HCT116 (cell line): ENCODE data around the gene ZBTB21. TPM values are rescaled to one million over a fixed set of nuclear protein-coding genes. Genes with fewer than 3 reads are reported as not detected.

Experiments
- ATAC-seq: fragments of 200-7000 bp; cut with Tn5 transposase; 2 replicates; pipeline ENCODE4 v1.9.1; 2020; ENCODE audit warnings: mild to moderate bottlenecking, moderate library complexity
- BruUV-seq: library from RNA; stranded (reverse); fragments of 400-500 nt; replicated peaks from 2 replicates; lab custom pipeline; 2021; lab: Mats Ljungman, UMichigan
- CTCF ChIA-PET: fragments of 300-600 bp; sonication (Branson Sonifier 250); formaldehyde crosslinking; loops from one replicate; lab custom pipeline; 2021; ENCODE audit warnings: antibody characterized with exemption; lab: Charles Lee
- POLR2A ChIA-PET: fragments of 300-600, 350-600 bp; sonication (Branson Sonifier 250); formaldehyde crosslinking; loops from one replicate; lab custom pipeline; 2021; ENCODE audit warnings: antibody characterized with exemption; lab: Charles Lee
- RAD21 ChIA-PET, 2 experiments: fragments of 300-600 bp; sonication (Branson Sonifier 250); formaldehyde crosslinking; loops; one replicate each; lab custom pipeline; 2023; ENCODE audit warnings: low total read pairs in 2 of 2; ENCODE audit not compliant: uncharacterized antibody in 2 of 2, unreplicated experiment in 2 of 2, low non-redundant PET in 1 of 2; lab: Charles Lee
- DNase-seq: peaks from one replicate; pipeline ENCODE4 v3.0.0-alpha.2; 2010; ENCODE audit warnings: low read depth, low spot score
- H2AFZ ChIP-seq: fragments of 200-600 bp; shearing (Covaris generic), sonication (generic); 2 replicates; pipeline ENCODE4 v1.6.1; 2017; ENCODE audit warnings: low read depth, mixed run types, mixed read lengths, antibody characterized with exemption, low read length; ENCODE audit not compliant: poor library complexity, severe bottlenecking
- H3K27ac ChIP-seq: 2 replicates; pipeline ENCODE4 v1.5.1; 2012; ENCODE audit warnings: low read depth, low read length
- H3K27me3 ChIP-seq: fragments of 200-600 bp; sonication (generic); 2 replicates; pipeline ENCODE4 v1.6.1; 2016; ENCODE audit warnings: mixed run types, low read length, mixed read lengths; ENCODE audit not compliant: insufficient read depth
- H3K36me3 ChIP-seq, 2 experiments: fragments of 200-500 bp in 1 of 2; fragments of 200-600 bp in 1 of 2; sonication (Bioruptor generic) in 1 of 2; sonication (generic) in 1 of 2; 2 replicates each; pipeline versions ENCODE4 v1.5.1 to v1.6.1; 2014 to 2016; ENCODE audit warnings: low read length in 2 of 2, inconsistent platforms in 1 of 2, mixed read lengths in 1 of 2, mixed run types in 1 of 2; ENCODE audit not compliant: insufficient read depth in 2 of 2, control insufficient read depth in 1 of 2
- H3K4me1 ChIP-seq, 2 experiments: fragments of 200-600 bp in 1 of 2; sonication (generic) in 1 of 2; 2 replicates each; pipeline versions ENCODE4 v1.5.1 to v1.6.1; 2012 to 2017; ENCODE audit warnings: low read length in 2 of 2, inconsistent platforms in 1 of 2, mild to moderate bottlenecking in 1 of 2, mixed read lengths in 1 of 2, mixed run types in 1 of 2, moderate library complexity in 1 of 2; ENCODE audit not compliant: insufficient read depth in 2 of 2, control insufficient read depth in 1 of 2
- H3K4me2 ChIP-seq: fragments of 200-600 bp; sonication (generic); 2 replicates; pipeline ENCODE4 v1.6.1; 2017; ENCODE audit warnings: mixed run types, low read length, mixed read lengths
- H3K4me3 ChIP-seq, 2 experiments: fragments of 200-600 bp in 1 of 2; sonication (generic) in 1 of 2; replicated peaks in 1 of 2; 2 replicates each; pipeline ENCODE4 v1.5.1; 2011 to 2016; ENCODE audit warnings: low read length in 2 of 2, control low read depth in 1 of 2, low read depth in 1 of 2, mild to moderate bottlenecking in 1 of 2, mixed read lengths in 1 of 2, mixed run types in 1 of 2
- H3K79me2 ChIP-seq: fragments of 200-600 bp; sonication (generic); 2 replicates; pipeline ENCODE4 v1.6.1; 2017; ENCODE audit warnings: mild to moderate bottlenecking, mixed run types, low read length, moderate library complexity, mixed read lengths; ENCODE audit not compliant: insufficient read depth
- H3K9ac ChIP-seq: fragments of 200-600 bp; sonication (generic); 2 replicates; pipeline ENCODE4 v1.6.1; 2016; ENCODE audit warnings: low read length, mixed read lengths
- H3K9me2 ChIP-seq: fragments of 200-600 bp; sonication (generic), shearing (Covaris generic); 2 replicates; pipeline ENCODE4 v1.6.1; 2017; ENCODE audit warnings: mixed run types, mild to moderate bottlenecking, moderate library complexity; ENCODE audit not compliant: insufficient read depth
- H3K9me3 ChIP-seq, 2 experiments: fragments of 200-500 bp in 1 of 2; fragments of 200-600 bp in 1 of 2; sonication (Bioruptor generic) in 1 of 2; sonication (generic) in 1 of 2; 2 replicates each; pipeline ENCODE4 v1.6.1; 2014 to 2017; ENCODE audit warnings: low read length in 2 of 2, mixed read lengths in 2 of 2, inconsistent platforms in 1 of 2, low read depth in 1 of 2, mild to moderate bottlenecking in 1 of 2, mixed run types in 1 of 2, moderate library complexity in 1 of 2; ENCODE audit not compliant: control insufficient read depth in 1 of 2, insufficient read depth in 1 of 2
- H4K20me1 ChIP-seq: fragments of 200-600 bp; sonication (generic), shearing (Covaris generic); 2 replicates; pipeline ENCODE4 v1.6.1; 2017; ENCODE audit warnings: mixed run types, mild to moderate bottlenecking, moderate library complexity; ENCODE audit not compliant: insufficient read depth
- CEBPB ChIP-seq: IDR thresholded peaks from 2 replicates; pipeline ENCODE4 v1.6.1; 2012; ENCODE audit warnings: low read depth
- EGR1 ChIP-seq: IDR thresholded peaks from 2 replicates; pipeline ENCODE4 v1.6.1; 2012; ENCODE audit warnings: low read depth
- ELF1 ChIP-seq: IDR thresholded peaks from 2 replicates; pipeline ENCODE4 v1.6.1; 2012; ENCODE audit warnings: low read depth, borderline replicate concordance
- EZH2phosphoT487 ChIP-seq: fragments of 200-600 bp; IDR thresholded peaks from 2 replicates; pipeline ENCODE4 v1.6.1; 2018; ENCODE audit warnings: antibody characterized with exemption, borderline replicate concordance
- FOSL1 ChIP-seq: IDR thresholded peaks from 2 replicates; pipeline ENCODE4 v1.6.1; 2012; ENCODE audit warnings: low read depth
- JUND ChIP-seq: IDR thresholded peaks from 2 replicates; pipeline ENCODE4 v1.6.1; 2012
- POLR2AphosphoS5 ChIP-seq: IDR thresholded peaks from 2 replicates; pipeline ENCODE4 v1.6.1; 2011; ENCODE audit warnings: mild to moderate bottlenecking, low read depth, low read length, moderate library complexity
- RAD21 ChIP-seq: IDR thresholded peaks from 2 replicates; pipeline ENCODE4 v1.6.1; 2012; ENCODE audit warnings: low read depth, mild to moderate bottlenecking
- SIN3A ChIP-seq: IDR thresholded peaks from 2 replicates; pipeline ENCODE4 v1.6.1; 2012; ENCODE audit warnings: low read depth
- SP1 ChIP-seq: IDR thresholded peaks from 2 replicates; pipeline ENCODE4 v1.6.1; 2012; ENCODE audit warnings: low read depth
- SRF ChIP-seq: IDR thresholded peaks from 2 replicates; pipeline ENCODE4 v1.6.1; 2012; ENCODE audit warnings: low read depth
- TCF7L2 ChIP-seq: IDR thresholded peaks from 2 replicates; pipeline ENCODE4 v1.7.0; 2011; ENCODE audit warnings: borderline replicate concordance, inconsistent platforms; ENCODE audit not compliant: insufficient read depth, insufficient read length; ENCODE audit errors: extremely low read depth
- YY1 ChIP-seq: IDR thresholded peaks from 2 replicates; pipeline ENCODE4 v1.6.1; 2011; ENCODE audit warnings: low read length, low read depth, moderate library complexity, mild to moderate bottlenecking; ENCODE audit not compliant: insufficient replicate concordance; ENCODE audit errors: extremely low read depth
- intact Hi-C: fragments of 100-400 bp; cut with micrococcal nuclease; formaldehyde crosslinking; loops from 2 replicates; pipeline ENCODE4 v1.10.0; 2022
- total RNA-seq: library from RNA; stranded (reverse); gene quantifications from one replicate; pipeline ENCODE4 v1.2.1, GENCODE V29; 2021; ENCODE audit not compliant: unreplicated experiment
- TF ChIP-seq, protein P1 (sequence below), 3 experiments: fragments of 200-600 bp in 1 of 3; sonication (generic) in 1 of 3; IDR thresholded peaks in 2 of 3; conservative IDR thresholded peaks in 1 of 3; 2 replicates each; pipeline ENCODE4 v1.5.1; 2012 to 2017; ENCODE audit warnings: low read depth in 2 of 3, low read length in 2 of 3, antibody characterized with exemption in 1 of 3, borderline replicate concordance in 1 of 3, control low read depth in 1 of 3, mild to moderate bottlenecking in 1 of 3, mixed read lengths in 1 of 3, mixed run types in 1 of 3, moderate library complexity in 1 of 3; ENCODE audit not compliant: insufficient read depth in 1 of 3
- TF ChIP-seq, protein P2 (sequence below): IDR thresholded peaks from 2 replicates; pipeline ENCODE4 v1.6.1; 2011; ENCODE audit warnings: mild to moderate bottlenecking, low read length, moderate library complexity; ENCODE audit not compliant: insufficient replicate concordance; ENCODE audit errors: extremely low read depth
- TF ChIP-seq, protein P3 (sequence below): IDR thresholded peaks from 2 replicates; pipeline ENCODE4 v1.6.1; 2012
- TF ChIP-seq, protein P4 (sequence below): IDR thresholded peaks from 2 replicates; pipeline ENCODE4 v1.6.1; 2012
- TF ChIP-seq, protein P5 (sequence below): IDR thresholded peaks from 2 replicates; pipeline ENCODE4 v1.6.1; 2012; ENCODE audit warnings: low read depth

Gene ZBTB21
- total RNA-seq, 1 experiment from 2014 or later: 28.7 TPM

DNA sequence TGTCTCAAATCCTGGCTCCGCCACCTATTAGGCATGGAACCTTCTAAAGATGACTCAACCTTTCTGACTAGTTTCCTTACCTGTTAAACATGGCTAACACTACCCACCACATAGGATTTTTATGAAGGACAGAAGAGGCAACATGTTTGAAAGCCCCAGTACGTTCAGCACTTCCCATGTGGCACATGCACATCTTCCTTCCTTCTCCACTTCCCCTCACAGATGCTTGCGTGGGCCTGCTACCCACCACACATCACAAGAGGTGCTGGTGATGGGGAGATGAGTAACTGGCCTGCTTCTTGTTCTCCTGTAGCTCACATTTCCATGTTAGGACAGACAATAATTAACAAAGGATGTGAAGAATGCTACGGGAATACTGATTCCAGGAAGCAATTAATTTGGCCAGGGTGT, 7.1 kb downstream of the ZBTB21 start:
- H3K79me2 ChIP-seq: peaks cover 91% of the 10 kb centered on the region
- H3K9ac ChIP-seq: no peak overlapping the region

More for the DNA sequence above, 7.1 kb downstream of the ZBTB21 start:
- Histone ChIP-seq H3K27ac (no peak overlapping the region), H3K36me3 (peaks cover 7 to 32% of the 10 kb centered on the region in 2 experiments; a peak in 3 of 4 replicates), H3K9me2 (no peaks in the 10 kb centered on the region), H2AFZ (no peak overlapping the region), H3K4me1 (no peaks in the 10 kb centered on the region), H3K27me3 (no peaks in the 10 kb centered on the region), H3K4me3 (no peak overlapping the region), H3K9me3 (no peaks in the 10 kb centered on the region), H3K4me2 (no peak overlapping the region), H4K20me1 (no peaks in the 10 kb centered on the region; the same call in 1 of the 2 replicates)
- intact Hi-C loops: no loop called here
- RAD21 ChIA-PET: no interaction called here
- no peak for ATAC-seq
- no TSS peak for BruUV-seq
- TF ChIP-seq EGR1: no peak
- no peak for TF ChIP-seq SP1
- no peak for TF ChIP-seq TCF7L2
- TF ChIP-seq, protein P1, sequence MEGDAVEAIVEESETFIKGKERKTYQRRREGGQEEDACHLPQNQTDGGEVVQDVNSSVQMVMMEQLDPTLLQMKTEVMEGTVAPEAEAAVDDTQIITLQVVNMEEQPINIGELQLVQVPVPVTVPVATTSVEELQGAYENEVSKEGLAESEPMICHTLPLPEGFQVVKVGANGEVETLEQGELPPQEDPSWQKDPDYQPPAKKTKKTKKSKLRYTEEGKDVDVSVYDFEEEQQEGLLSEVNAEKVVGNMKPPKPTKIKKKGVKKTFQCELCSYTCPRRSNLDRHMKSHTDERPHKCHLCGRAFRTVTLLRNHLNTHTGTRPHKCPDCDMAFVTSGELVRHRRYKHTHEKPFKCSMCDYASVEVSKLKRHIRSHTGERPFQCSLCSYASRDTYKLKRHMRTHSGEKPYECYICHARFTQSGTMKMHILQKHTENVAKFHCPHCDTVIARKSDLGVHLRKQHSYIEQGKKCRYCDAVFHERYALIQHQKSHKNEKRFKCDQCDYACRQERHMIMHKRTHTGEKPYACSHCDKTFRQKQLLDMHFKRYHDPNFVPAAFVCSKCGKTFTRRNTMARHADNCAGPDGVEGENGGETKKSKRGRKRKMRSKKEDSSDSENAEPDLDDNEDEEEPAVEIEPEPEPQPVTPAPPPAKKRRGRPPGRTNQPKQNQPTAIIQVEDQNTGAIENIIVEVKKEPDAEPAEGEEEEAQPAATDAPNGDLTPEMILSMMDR (IDR thresholded peaks at IDR 0.05 in 2 of 3, conservative IDR thresholded peaks at IDR 0.05 in 1 of 3; ENCODE audit: borderline replicate concordance in 1 of 3, insufficient read depth in 1 of 3, low read depth in 2 of 3, low read length in 2 of 3): no peak
- no peak for TF ChIP-seq EZH2phosphoT487
- TF ChIP-seq ELF1: no peak
- TF ChIP-seq, protein P2, sequence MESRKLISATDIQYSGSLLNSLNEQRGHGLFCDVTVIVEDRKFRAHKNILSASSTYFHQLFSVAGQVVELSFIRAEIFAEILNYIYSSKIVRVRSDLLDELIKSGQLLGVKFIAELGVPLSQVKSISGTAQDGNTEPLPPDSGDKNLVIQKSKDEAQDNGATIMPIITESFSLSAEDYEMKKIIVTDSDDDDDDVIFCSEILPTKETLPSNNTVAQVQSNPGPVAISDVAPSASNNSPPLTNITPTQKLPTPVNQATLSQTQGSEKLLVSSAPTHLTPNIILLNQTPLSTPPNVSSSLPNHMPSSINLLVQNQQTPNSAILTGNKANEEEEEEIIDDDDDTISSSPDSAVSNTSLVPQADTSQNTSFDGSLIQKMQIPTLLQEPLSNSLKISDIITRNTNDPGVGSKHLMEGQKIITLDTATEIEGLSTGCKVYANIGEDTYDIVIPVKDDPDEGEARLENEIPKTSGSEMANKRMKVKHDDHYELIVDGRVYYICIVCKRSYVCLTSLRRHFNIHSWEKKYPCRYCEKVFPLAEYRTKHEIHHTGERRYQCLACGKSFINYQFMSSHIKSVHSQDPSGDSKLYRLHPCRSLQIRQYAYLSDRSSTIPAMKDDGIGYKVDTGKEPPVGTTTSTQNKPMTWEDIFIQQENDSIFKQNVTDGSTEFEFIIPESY: no peak
- TF ChIP-seq, protein P3, sequence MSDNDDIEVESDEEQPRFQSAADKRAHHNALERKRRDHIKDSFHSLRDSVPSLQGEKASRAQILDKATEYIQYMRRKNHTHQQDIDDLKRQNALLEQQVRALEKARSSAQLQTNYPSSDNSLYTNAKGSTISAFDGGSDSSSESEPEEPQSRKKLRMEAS: no peak
- TF ChIP-seq CEBPB: no peak
- TF ChIP-seq SIN3A: no peak
- TF ChIP-seq RAD21: no peak
- TF ChIP-seq FOSL1: no peak
- no peak for TF ChIP-seq JUND
- TF ChIP-seq SRF: no peak
- no peak for TF ChIP-seq YY1
- TF ChIP-seq POLR2AphosphoS5: no peak
- TF ChIP-seq, protein P4, sequence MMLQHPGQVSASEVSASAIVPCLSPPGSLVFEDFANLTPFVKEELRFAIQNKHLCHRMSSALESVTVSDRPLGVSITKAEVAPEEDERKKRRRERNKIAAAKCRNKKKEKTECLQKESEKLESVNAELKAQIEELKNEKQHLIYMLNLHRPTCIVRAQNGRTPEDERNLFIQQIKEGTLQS: no peak
- TF ChIP-seq, protein P5, sequence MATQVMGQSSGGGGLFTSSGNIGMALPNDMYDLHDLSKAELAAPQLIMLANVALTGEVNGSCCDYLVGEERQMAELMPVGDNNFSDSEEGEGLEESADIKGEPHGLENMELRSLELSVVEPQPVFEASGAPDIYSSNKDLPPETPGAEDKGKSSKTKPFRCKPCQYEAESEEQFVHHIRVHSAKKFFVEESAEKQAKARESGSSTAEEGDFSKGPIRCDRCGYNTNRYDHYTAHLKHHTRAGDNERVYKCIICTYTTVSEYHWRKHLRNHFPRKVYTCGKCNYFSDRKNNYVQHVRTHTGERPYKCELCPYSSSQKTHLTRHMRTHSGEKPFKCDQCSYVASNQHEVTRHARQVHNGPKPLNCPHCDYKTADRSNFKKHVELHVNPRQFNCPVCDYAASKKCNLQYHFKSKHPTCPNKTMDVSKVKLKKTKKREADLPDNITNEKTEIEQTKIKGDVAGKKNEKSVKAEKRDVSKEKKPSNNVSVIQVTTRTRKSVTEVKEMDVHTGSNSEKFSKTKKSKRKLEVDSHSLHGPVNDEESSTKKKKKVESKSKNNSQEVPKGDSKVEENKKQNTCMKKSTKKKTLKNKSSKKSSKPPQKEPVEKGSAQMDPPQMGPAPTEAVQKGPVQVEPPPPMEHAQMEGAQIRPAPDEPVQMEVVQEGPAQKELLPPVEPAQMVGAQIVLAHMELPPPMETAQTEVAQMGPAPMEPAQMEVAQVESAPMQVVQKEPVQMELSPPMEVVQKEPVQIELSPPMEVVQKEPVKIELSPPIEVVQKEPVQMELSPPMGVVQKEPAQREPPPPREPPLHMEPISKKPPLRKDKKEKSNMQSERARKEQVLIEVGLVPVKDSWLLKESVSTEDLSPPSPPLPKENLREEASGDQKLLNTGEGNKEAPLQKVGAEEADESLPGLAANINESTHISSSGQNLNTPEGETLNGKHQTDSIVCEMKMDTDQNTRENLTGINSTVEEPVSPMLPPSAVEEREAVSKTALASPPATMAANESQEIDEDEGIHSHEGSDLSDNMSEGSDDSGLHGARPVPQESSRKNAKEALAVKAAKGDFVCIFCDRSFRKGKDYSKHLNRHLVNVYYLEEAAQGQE: no peak
- no peak for DNase-seq
- CTCF ChIA-PET: no interaction called here
- POLR2A ChIA-PET: no interaction called here
